C4-2B (cell line): ENCODE measurements around the gene PXDC1.

Source experiments
- ZFX ChIP-seq: fragments of 450-650 bp; IDR thresholded peaks from 2 replicates; pipeline ENCODE4 v1.6.1; 2017
- TF ChIP-seq, protein P1 (sequence below): fragments of 450-650 bp; conservative IDR thresholded peaks from 2 replicates; pipeline ENCODE4 v1.5.1; 2017; ENCODE audit warnings: mild to moderate bottlenecking

DNA sequence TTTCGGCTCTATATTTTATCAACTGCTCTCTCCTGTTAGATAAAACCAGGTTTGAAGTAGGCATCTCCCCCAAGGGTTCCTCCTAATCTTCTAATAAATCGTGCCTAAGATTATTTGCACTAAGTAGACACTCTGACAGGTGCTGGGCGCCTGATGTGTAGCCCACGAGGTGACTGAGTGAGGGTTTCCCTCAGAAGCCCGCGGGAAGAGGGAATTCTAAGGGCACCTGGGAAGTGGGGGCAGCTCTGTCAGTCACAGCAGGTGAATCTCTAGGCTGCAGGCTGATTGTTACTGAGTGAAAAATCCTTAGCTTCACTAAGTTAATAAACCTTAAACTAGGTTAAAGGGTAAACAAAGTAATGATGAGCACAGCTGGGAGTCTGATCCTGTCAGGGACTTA is 68.2 kb downstream of the PXDC1 start:
- TF ChIP-seq, protein P1, sequence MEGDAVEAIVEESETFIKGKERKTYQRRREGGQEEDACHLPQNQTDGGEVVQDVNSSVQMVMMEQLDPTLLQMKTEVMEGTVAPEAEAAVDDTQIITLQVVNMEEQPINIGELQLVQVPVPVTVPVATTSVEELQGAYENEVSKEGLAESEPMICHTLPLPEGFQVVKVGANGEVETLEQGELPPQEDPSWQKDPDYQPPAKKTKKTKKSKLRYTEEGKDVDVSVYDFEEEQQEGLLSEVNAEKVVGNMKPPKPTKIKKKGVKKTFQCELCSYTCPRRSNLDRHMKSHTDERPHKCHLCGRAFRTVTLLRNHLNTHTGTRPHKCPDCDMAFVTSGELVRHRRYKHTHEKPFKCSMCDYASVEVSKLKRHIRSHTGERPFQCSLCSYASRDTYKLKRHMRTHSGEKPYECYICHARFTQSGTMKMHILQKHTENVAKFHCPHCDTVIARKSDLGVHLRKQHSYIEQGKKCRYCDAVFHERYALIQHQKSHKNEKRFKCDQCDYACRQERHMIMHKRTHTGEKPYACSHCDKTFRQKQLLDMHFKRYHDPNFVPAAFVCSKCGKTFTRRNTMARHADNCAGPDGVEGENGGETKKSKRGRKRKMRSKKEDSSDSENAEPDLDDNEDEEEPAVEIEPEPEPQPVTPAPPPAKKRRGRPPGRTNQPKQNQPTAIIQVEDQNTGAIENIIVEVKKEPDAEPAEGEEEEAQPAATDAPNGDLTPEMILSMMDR = no peak
- TF ChIP-seq ZFX = no peak
